Heart left ventricle (tissue), 16 donors: ENCODE measurements around the gene PRR30. TPM values are rescaled to one million over a fixed set of nuclear protein-coding genes. Genes with fewer than 3 reads are reported as not detected.

Source experiments
- ATAC-seq, 4 donors: fragments of 200-7000 bp; cut with Tn5 transposase; one replicate each; pipeline ENCODE4 v1.9.1; 2020 to 2022; ENCODE audit warnings: moderate library complexity in 4 of 4, mild to moderate bottlenecking in 3 of 4, moderate number of reproducible peaks in 1 of 4
- DNase-seq, 5 donors: peaks; one replicate each; pipeline ENCODE4 v3.0.0-alpha.2; 2020
- H3K27ac ChIP-seq, 12 donors: fragments of 200-600 bp; sonication (generic) in 4 of 12; one replicate each; pipeline versions ENCODE4 v1.5.0 to v1.8.0; 2016 to 2022; ENCODE audit warnings: mild to moderate bottlenecking in 2 of 12
- H3K27me3 ChIP-seq, 9 donors: fragments of 200-600 bp; sonication (generic) in 2 of 9; one replicate each; pipeline versions ENCODE4 v1.5.1 to v1.8.0; 2016 to 2022; ENCODE audit warnings: mild to moderate bottlenecking in 3 of 9
- H3K36me3 ChIP-seq, 9 donors: fragments of 200-600 bp; sonication (generic) in 2 of 9; one replicate each; pipeline versions ENCODE4 v1.5.0 to v1.8.0; 2018 to 2022; ENCODE audit warnings: mild to moderate bottlenecking in 2 of 9
- H3K4me1 ChIP-seq, 12 donors: fragments of 200-600 bp; sonication (generic) in 4 of 12; one replicate each; pipeline versions ENCODE4 v1.5.0 to v1.8.0; 2016 to 2022; ENCODE audit warnings: mild to moderate bottlenecking in 3 of 12
- H3K4me3 ChIP-seq, 12 donors: fragments of 200-600 bp; sonication (generic) in 4 of 12; one replicate each; pipeline versions ENCODE4 v1.5.0 to v1.8.0; 2017 to 2022; ENCODE audit warnings: mild to moderate bottlenecking in 9 of 12, moderate library complexity in 4 of 12
- H3K9me3 ChIP-seq, 12 donors: fragments of 200-600 bp; sonication (generic) in 4 of 12; one replicate each; pipeline versions ENCODE4 v1.5.0 to v1.8.0; 2016 to 2022; ENCODE audit warnings: mild to moderate bottlenecking in 1 of 12
- POLR2A ChIP-seq, 2 donors: fragments of 450-650 bp; IDR thresholded peaks; one replicate each; pipeline ENCODE4 v1.6.1; 2017; ENCODE audit warnings: antibody characterized with exemption in 2 of 2, mild to moderate bottlenecking in 2 of 2, moderate library complexity in 2 of 2
- WGBS, 4 donors: extraction: QIAGEN DNeasy Blood & Tissue Kit in 2 of 4; methylation state at CpG; one replicate each; pipeline versions ENCODE4 v1.1.5 to v1.1.7; 2013 to 2018; 5-methylcytosine and 5-hydroxymethylcytosine counted together
- intact Hi-C, 10 donors: fragments of 100-400 bp; cut with DNase I; formaldehyde crosslinking; loops; one replicate each; pipeline versions ENCODE4 v1.11.1 to v1.14.2; 2022
- polyA plus RNA-seq, 2 donors: library from polyadenylated mRNA; stranded (reverse); fragments of 200-250 nt; gene quantifications; one replicate each; pipeline ENCODE4 v1.2.3, GENCODE V29; 2013
- total RNA-seq, 9 donors: library from RNA; depleted of rRNA in 2 of 9; stranded (reverse); fragments of >200 nt in 2 of 9; fragmentation: NEBNext Ultra II Directional in 3 of 9; extraction: Animal tissue kit (Norgen Biotek cat#: 25700) in 3 of 9; gene quantifications; one replicate each; pipeline versions ENCODE4 v1.1.0 to v1.2.4, GENCODE V29; 2016 to 2023
- TF ChIP-seq, protein P1 (sequence below), 12 donors: fragments of 200-600 bp; sonication (generic) in 4 of 12; IDR thresholded peaks; one replicate each; pipeline versions ENCODE4 v1.5.0 to v1.8.0; 2018 to 2022; ENCODE audit warnings: antibody characterized with exemption in 12 of 12, mild to moderate bottlenecking in 5 of 12
- donor health status: ischemic (EF 13 %, LVEDD 7.1; RV severe dilation, severe dysfunction).
- donor health status: healthy with polysubstance abuse.
- donor health status: DM: no; HTN: yes; CAD: no.
- donor health status: DM: no; HTN: no; CAD: no.
- donor health status: ischemic (EF 25% LVEDD 6.9; RV normal size, moderate dysfunction).
- donor health status: ischemic (EF 25% LVEDD 5.7; RV mildly dilated, moderate dysfunction).
- donor health status: healthy.
- donor health status: DM: yes; HTN: yes; CAD: no.
- donor health status: ischemic (EF 35%, LVEDD 5.7; RV mildly dilated, moderate dysfunction).
- donor health status: nonischemic (EF 11% LVEDD 7.7; RV severe dilation, severe dysfunction).
- donor health status: DM: yes; HTN: yes; CAD: no.
- donor health status: PGD.
- donor health status: ischemic (EF 29% LVEDD 5.4; RV normal size, mild dysfunction).
- donor health status: nonischemic (EF 23%, LVEDD 6.1; RV moderate dilation, normal function).

PRR30 gene
- total and polyA plus RNA-seq, 11 donors: not detected

DNA sequence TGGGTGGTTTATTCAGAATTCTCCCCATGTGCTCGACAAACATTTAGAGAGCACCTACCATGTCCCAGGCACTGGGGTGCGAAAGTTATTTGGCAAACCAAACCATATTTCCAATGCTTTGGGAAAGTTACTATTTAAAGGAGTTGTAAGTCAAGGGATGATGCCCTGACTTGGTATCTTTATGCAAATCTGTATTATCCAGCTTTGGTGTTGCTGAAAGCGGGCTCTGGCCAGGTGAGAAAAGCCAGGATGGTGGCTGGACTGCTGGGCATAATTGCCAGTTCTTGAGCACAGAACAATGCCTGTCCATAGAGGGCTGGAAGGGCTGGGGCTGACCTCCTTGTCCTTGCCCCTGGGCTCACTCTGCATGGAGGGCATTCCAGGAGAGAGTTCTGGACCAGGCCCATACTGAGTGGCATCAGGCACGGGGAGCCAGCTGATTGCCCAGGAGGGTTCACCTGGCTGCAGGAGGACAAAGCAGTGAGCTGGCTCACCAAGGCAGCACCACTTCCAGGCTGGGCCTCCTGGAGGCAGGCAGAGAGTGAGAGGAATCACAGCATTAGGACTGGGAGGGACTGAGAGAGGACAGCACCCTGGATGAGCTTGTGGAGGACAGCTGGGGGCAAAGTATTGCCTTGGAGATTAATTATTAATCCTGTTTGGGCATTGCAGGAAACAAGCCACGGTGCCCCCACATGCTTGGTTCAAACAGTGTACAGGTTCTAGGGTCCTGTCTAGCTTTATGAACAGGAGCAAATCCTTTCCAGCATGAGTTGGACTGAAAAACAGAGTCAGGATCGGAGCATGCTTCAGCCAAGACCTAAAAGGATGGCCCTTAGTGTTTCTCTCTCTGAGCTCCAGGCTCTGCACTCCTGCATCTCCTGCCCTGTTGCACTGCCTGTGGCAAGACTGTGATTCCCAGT is 45.5 kb downstream of the PRR30 start:
- 85 to 97% (median 88%) methylated on average over 5 to 6 of the region's 6 CpGs for WGBS, 4 donors
- Histone ChIP-seq H3K9me3 (no peaks in the 10 kb centered on the region), H3K27ac (no peak overlapping the region), H3K27me3 (no peaks in the 10 kb centered on the region), H3K4me1 (peaks cover 0 to 20% (median 8%) of the 10 kb centered on the region in 12 donors), H3K36me3 (no peaks in the 10 kb centered on the region), H3K4me3 (no peak overlapping the region)
- DNase-seq: no peak
- ATAC-seq: no peak
- intact Hi-C loops: loop anchor here in 2 of 10 donors (10.0 kb wide), 2 partner anchors 191 to 249 kb away; partner anchors contain the start of genes DPYSL5 (in 1 of the 2) and TRIM54 (in 1 of the 2)
- TF ChIP-seq, protein P1, sequence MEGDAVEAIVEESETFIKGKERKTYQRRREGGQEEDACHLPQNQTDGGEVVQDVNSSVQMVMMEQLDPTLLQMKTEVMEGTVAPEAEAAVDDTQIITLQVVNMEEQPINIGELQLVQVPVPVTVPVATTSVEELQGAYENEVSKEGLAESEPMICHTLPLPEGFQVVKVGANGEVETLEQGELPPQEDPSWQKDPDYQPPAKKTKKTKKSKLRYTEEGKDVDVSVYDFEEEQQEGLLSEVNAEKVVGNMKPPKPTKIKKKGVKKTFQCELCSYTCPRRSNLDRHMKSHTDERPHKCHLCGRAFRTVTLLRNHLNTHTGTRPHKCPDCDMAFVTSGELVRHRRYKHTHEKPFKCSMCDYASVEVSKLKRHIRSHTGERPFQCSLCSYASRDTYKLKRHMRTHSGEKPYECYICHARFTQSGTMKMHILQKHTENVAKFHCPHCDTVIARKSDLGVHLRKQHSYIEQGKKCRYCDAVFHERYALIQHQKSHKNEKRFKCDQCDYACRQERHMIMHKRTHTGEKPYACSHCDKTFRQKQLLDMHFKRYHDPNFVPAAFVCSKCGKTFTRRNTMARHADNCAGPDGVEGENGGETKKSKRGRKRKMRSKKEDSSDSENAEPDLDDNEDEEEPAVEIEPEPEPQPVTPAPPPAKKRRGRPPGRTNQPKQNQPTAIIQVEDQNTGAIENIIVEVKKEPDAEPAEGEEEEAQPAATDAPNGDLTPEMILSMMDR (IDR thresholded peaks at IDR 0.05): no peak
- TF ChIP-seq POLR2A (IDR thresholded peaks at IDR 0.05): no peak

DNA sequence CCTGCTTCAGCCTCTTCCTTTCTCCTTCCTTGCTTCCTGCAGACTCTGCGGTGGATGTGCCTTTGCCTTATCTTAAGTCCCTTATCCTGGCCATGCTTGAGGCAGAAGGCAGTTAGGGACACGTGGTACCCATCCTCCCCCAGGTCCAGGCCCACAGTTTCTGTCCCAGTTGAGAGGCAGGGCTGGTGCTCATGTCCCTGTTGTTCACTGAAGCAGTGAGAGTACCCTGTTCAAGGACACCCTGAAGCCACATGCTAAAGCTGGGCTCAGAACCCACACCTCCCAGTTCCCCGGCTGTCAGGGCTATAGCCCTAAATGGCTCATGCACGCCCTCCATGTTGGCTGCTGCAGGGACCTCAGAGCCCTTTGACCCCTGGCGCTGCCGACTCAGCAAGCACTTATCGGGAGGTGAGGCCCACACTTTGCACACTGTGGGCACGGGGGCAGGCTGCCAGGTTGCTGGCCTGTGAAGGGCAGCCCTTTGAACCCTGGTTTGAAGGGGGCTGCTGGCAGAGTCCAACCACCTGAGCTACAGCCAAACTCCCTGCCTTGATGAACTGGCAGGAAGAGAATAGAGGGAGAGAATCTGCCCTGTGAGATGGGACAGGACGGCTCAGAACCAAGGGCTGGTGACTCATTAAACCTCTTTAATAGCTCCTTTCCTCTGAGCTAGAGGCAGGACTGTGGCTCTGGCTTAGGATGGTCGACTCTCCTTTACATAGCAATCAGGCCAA is 46.3 kb downstream of the PRR30 start:
- ATAC-seq (no peak), DNase-seq (no peak)
- Histone ChIP-seq H3K9me3 (no peaks in the 10 kb centered on the region), H3K4me3 (no peak overlapping the region), H3K36me3 (no peaks in the 10 kb centered on the region), H3K27ac (no peak overlapping the region), H3K4me1 (peaks cover 0 to 20% (median 8%) of the 10 kb centered on the region in 12 donors), H3K27me3 (no peaks in the 10 kb centered on the region)
- no peak for TF ChIP-seq POLR2A (IDR thresholded peaks at IDR 0.05)
- TF ChIP-seq, protein P1 (IDR thresholded peaks at IDR 0.05): no peak
- 77 to 82% (median 79%) methylated on average over 9 to 10 of the region's 10 CpGs for WGBS, 4 donors
- intact Hi-C loops: loop anchor here in 2 of 10 donors (10.0 kb wide), 2 partner anchors 192 to 248 kb away; partner anchors contain the start of genes DPYSL5 (in 1 of the 2) and TRIM54 (in 1 of the 2)

DNA sequence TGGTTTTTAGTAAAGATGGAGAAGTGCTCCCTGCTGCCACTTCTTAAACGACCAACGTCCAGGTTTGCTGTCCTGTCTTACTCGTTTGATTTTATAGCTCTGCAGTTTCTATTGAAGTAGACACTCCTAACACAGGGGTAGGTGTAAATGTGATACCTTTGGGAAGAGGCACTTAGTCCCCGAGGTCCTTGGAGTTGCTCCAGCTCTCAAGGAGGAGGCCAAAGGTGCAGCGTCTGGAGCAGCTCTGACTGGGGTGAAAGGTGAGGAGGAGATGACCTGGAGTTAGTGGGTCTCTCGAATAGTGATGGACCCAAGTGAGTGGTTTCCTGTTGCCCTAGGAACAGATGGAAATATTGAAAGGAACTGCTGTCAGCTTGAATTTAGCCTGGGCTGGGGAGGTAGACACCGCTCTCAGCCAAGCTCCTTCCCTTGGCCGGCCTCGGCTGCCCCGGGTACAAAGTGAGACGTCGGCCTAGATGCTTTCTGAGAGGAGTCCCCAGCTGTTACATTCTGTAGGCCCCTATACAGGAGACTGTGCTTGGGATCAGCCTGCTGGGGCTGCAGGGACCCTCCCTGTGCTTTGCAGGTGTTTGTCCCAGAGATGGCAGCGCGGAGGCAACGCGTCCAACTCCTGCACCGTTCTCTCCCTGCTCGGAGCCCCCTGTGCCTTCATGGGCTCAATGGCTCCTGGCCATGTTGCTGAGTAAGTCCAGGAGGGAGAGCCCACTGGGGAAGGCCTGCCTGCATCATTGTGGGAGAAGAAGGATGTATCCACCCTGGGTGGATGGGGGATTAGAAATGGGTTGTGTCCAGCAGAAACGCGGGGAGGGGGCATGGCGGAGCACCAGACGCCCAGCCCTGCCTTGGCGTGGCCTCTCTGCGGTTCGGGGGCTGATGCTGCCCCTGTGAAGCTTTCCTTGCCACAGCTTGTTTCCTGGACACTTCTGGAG is 47.2 kb downstream of the PRR30 start:
- intact Hi-C loops: loop anchor here in 2 of 10 donors (10.0 kb wide), 2 partner anchors 193 to 247 kb away; partner anchors contain the start of genes DPYSL5 (in 1 of the 2) and TRIM54 (in 1 of the 2)
- Histone ChIP-seq H3K27me3 (no peaks in the 10 kb centered on the region), H3K27ac (no peak overlapping the region), H3K4me1 (peaks cover 3 to 21% (median 12%) of the 10 kb centered on the region in 12 donors), H3K9me3 (no peaks in the 10 kb centered on the region), H3K36me3 (no peaks in the 10 kb centered on the region), H3K4me3 (no peak overlapping the region)
- ATAC-seq (no peak), DNase-seq (peak in 1 of 5 donors; percentile 48)
- TF ChIP-seq, protein P1 (IDR thresholded peaks at IDR 0.05): no peak
- no peak for TF ChIP-seq POLR2A (IDR thresholded peaks at IDR 0.05)
- WGBS, 4 donors: 75 to 82% (median 79%) methylated on average over 20 to 25 of the region's 25 CpGs
